HEK293 (cell line): ENCODE measurements around the gene IL5.

Experiments
- CTCF ChIP-seq: fragments of 450-650 bp; formaldehyde crosslinking; IDR thresholded peaks from 2 replicates; pipeline ENCODE4 v1.5.1; 2016; ENCODE audit warnings: missing biosample characterization, missing genetic modification characterization
- GLI4 ChIP-seq: fragments of 450-650 bp; formaldehyde crosslinking; IDR thresholded peaks from 2 replicates; pipeline ENCODE4 v1.5.1; 2016; ENCODE audit warnings: missing biosample characterization, missing genetic modification characterization
- IKZF3 ChIP-seq: fragments of 450-650 bp; IDR thresholded peaks from 2 replicates; pipeline ENCODE4 v1.5.0; 2018; ENCODE audit warnings: missing biosample characterization, mild to moderate bottlenecking, missing genetic modification characterization, moderate library complexity
- KLF1 ChIP-seq: fragments of 450-650 bp; formaldehyde crosslinking; IDR thresholded peaks from 2 replicates; pipeline ENCODE4 v1.5.1; 2016; ENCODE audit warnings: missing biosample characterization, missing genetic modification characterization
- KLF17 ChIP-seq: fragments of 450-650 bp; formaldehyde crosslinking; IDR thresholded peaks from 2 replicates; pipeline ENCODE4 v1.5.1; 2016; ENCODE audit warnings: missing biosample characterization, missing genetic modification characterization
- MEIS1 ChIP-seq: sonication (generic); formaldehyde crosslinking; IDR thresholded peaks from 2 replicates; pipeline ENCODE4 v1.8.1; 2022; ENCODE audit warnings: missing genetic modification reagents, mild to moderate bottlenecking, borderline replicate concordance
- TSHZ1 ChIP-seq: fragments of 450-650 bp; formaldehyde crosslinking; IDR thresholded peaks from 2 replicates; pipeline ENCODE4 v1.5.1; 2016; ENCODE audit warnings: missing biosample characterization, missing genetic modification characterization, borderline replicate concordance
- ZBTB10 ChIP-seq: fragments of 450-650 bp; formaldehyde crosslinking; IDR thresholded peaks from 2 replicates; pipeline ENCODE4 v1.5.1; 2016; ENCODE audit warnings: missing biosample characterization, missing genetic modification characterization
- ZFP69B ChIP-seq: fragments of 450-650 bp; formaldehyde crosslinking; IDR thresholded peaks from 2 replicates; pipeline ENCODE4 v1.5.1; 2016; ENCODE audit warnings: missing biosample characterization, missing genetic modification characterization
- ZIC2 ChIP-seq: fragments of 450-650 bp; formaldehyde crosslinking; IDR thresholded peaks from 2 replicates; pipeline ENCODE4 v1.5.1; 2016; ENCODE audit warnings: missing biosample characterization, missing genetic modification characterization
- ZNF10 ChIP-seq: fragments of 450-650 bp; formaldehyde crosslinking; IDR thresholded peaks from 2 replicates; pipeline ENCODE4 v1.5.1; 2017; ENCODE audit warnings: missing biosample characterization, missing genetic modification characterization
- ZNF18 ChIP-seq: fragments of 450-650 bp; formaldehyde crosslinking; IDR thresholded peaks from 2 replicates; pipeline ENCODE4 v1.5.1; 2016; ENCODE audit warnings: missing biosample characterization, missing genetic modification characterization
- ZNF26 ChIP-seq: fragments of 450-650 bp; formaldehyde crosslinking; IDR thresholded peaks from 2 replicates; pipeline ENCODE4 v1.5.1; 2016; ENCODE audit warnings: missing biosample characterization, missing genetic modification characterization
- ZNF280C ChIP-seq: fragments of 450-650 bp; formaldehyde crosslinking; IDR thresholded peaks from 2 replicates; pipeline ENCODE4 v1.5.1; 2016; ENCODE audit warnings: missing biosample characterization, missing genetic modification characterization
- ZNF362 ChIP-seq: fragments of 450-650 bp; formaldehyde crosslinking; IDR thresholded peaks from 2 replicates; pipeline ENCODE4 v1.5.1; 2016; ENCODE audit warnings: missing biosample characterization, missing genetic modification characterization
- ZNF473 ChIP-seq: fragments of 450-650 bp; formaldehyde crosslinking; IDR thresholded peaks from 2 replicates; pipeline ENCODE4 v1.5.1; 2017; ENCODE audit warnings: missing biosample characterization, missing genetic modification characterization
- ZNF521 ChIP-seq: fragments of 450-650 bp; formaldehyde crosslinking; IDR thresholded peaks from 2 replicates; pipeline ENCODE4 v1.5.1; 2017; ENCODE audit warnings: missing biosample characterization, mild to moderate bottlenecking, missing genetic modification characterization
- ZNF629 ChIP-seq: fragments of 450-650 bp; formaldehyde crosslinking; IDR thresholded peaks from 2 replicates; pipeline ENCODE4 v1.5.1; 2017; ENCODE audit warnings: missing biosample characterization, missing genetic modification characterization
- ZNF776 ChIP-seq: fragments of 450-650 bp; formaldehyde crosslinking; IDR thresholded peaks from 2 replicates; pipeline ENCODE4 v1.5.0; 2017; ENCODE audit warnings: missing biosample characterization, missing genetic modification characterization, borderline replicate concordance
- ZNF785 ChIP-seq: fragments of 450-650 bp; formaldehyde crosslinking; IDR thresholded peaks from 2 replicates; pipeline ENCODE4 v1.5.1; 2016; ENCODE audit warnings: missing biosample characterization, missing genetic modification characterization
- ZNF843 ChIP-seq: fragments of 450-650 bp; formaldehyde crosslinking; IDR thresholded peaks from 2 replicates; pipeline ENCODE4 v1.5.1; 2016; ENCODE audit warnings: missing biosample characterization, missing genetic modification characterization

IL5 gene

GRCh38 chr5:132500931-132501628, 42.2 kb downstream of the IL5 start (continued):
- TF ChIP-seq ZNF473 (tag by site-specific recombination) = no peak
- no peak for TF ChIP-seq ZNF785
- no peak for TF ChIP-seq ZNF26 (tag by site-specific recombination)
- TF ChIP-seq ZNF521 (tag by site-specific recombination) = no peak
- no peak for TF ChIP-seq ZNF280C (tag by site-specific recombination)
- no peak for TF ChIP-seq ZNF776
- no peak for TF ChIP-seq ZNF10
- TF ChIP-seq MEIS1 = no peak
- TF ChIP-seq ZNF18 (tag by site-specific recombination) = no peak
- no peak for TF ChIP-seq TSHZ1 (tag by site-specific recombination)
- no peak for TF ChIP-seq GLI4 (tag by site-specific recombination)
- TF ChIP-seq IKZF3 (tag by site-specific recombination) = no peak
- TF ChIP-seq ZBTB10 (tag by site-specific recombination) = peak; percentile 80
- TF ChIP-seq ZIC2 (tag by site-specific recombination) = peak; percentile 99
- no peak for TF ChIP-seq ZNF629 (tag by site-specific recombination)
- TF ChIP-seq KLF17 (tag by site-specific recombination) = peak; percentile 32; the same call in 1 of the 2 replicates
- TF ChIP-seq CTCF = peak; percentile 69
- TF ChIP-seq ZNF843 (tag by site-specific recombination) = no peak
- no peak for TF ChIP-seq ZNF362 (tag by site-specific recombination)
- TF ChIP-seq ZFP69B (tag by site-specific recombination) = no peak
- 0 out of 2 replicates have a peak, but pooled peaks have one; percentile 31 for TF ChIP-seq KLF1
